ENCODE measurements around the gene PBX3.

The PBX3 gene

DNA sequence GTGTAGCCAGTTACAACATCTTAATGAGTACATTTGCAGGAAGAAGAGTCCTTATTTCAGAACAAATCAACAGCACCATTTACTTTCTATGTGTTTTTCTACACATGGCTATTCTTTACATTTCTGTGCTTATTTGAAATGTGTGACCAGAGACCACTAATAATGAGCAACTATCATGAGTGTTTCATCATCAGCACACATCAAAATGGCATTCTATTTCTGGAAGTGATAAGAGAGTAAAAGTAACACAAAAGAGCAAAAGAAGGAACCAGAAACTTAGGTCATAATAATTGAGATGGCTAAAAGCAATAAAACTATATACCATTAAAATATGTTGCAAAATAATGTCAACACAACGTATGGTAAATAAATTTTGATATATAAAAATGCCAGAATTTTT is 159.7 kb downstream of the PBX3 start:
- DNase-seq (ENCODE audit: low read depth): no peak

DNA sequence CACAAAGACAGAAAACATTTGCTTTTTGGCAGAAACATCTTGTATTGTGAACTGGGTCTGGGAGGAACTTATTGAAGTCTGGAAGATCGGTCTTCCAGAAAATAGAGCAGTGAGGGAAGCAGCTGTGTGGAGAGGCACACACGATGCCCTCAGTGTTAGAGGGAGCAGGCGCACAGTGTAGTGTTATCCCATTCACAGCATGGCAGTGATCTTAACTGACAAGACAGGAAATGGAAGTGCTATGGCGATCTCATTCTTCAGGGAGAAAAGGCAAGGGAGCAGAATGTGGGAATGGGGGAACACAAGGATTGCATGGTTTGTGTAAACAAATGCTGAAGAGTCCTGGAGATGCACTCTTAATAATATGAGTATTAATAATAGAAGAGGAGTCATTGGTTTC is 161.0 kb downstream of the PBX3 start:
- DNase-seq (ENCODE audit: low read depth): no peak

DNA sequence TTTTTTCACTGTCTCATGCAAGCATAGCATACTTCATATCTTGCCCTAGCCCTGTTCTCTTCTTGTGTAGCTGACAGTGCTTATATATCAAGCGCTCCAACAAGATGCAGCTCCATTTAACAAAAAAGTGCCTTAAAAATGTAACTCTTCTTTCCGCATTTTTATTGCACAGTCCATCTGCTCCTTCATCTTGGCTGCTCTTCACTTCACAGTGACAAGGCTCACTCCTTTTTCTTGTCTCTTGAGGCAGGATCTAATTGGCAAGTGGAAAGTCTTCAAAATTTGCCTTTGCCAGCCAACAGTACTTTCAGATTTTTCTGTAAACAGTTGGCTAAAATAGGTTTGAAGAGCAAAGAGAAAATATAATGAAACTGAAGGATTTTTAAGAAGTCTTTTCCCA is 161.8 kb downstream of the PBX3 start:
- DNase-seq (ENCODE audit: low read depth): no peak

DNA sequence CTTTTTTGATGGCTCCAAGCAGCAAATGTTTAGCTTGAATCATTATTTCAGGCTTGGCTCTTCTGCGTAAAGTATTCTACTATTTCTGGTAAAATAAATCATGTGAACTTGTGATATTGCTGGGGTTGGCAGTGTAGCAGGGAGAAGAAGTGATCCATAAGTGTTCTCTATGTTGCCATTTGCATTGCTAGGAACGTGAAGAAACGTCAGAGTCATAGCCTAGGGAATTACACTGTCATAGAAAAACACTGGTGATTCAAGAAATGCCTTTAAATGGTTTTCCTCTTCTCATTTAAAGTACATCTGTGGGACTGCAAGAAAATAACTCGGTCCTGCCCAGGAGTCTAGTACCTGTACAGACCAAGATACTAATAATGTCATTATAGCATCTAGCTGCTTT is 162.3 kb downstream of the PBX3 start:
- no peak for DNase-seq (ENCODE audit: low read depth)

DNA sequence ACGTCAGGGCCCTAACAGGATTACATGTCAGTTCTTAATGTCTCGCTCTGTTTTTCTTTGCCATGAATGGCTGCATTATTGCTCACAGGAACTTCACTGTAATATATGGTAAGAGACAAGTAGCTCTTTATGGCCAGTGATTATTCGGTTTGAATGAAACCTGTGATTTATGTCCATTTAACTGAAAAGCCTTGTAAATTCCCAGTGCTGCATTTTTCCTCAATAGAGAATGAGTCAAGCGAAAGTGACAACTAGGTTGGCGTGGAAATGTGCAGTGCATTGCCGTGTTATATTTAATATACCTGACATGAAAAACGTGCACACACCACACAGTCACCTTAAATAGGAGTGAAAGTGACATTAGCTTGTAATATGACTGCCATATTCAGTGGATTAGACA is 163.1 kb downstream of the PBX3 start:
- no peak for DNase-seq (ENCODE audit: low read depth)

- no peak for DNase-seq (ENCODE audit: low read depth)
Observed at GRCh38 chr9:125911861-125912644, 164.9 kb downstream of the PBX3 start.

- DNase-seq (ENCODE audit: low read depth): no peak
Observed at GRCh38 chr9:125912667-125913066, 165.5 kb downstream of the PBX3 start.

DNA sequence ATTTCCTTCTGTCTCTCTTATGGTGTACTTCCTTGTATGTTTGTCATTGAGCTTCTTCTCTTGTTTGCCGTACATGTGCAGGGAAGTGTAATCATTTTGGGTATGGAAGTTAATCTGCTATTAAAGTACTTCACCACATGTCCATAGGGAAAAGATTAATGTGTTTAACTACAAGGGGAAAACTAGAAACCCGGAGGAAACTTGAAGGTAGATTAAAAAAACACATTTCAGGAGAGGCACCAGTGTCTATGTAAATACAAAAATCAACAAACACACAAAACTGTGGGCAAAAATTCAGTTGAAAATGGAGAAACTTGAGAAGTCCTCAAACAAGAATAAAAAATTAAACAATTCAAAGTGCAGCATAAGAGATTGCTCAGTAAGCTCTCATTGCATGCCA is 166.4 kb downstream of the PBX3 start:
- no peak for DNase-seq (ENCODE audit: low read depth)

GRCh38 chr9:125914411-125914810 is 167.2 kb downstream of the PBX3 start:
- DNase-seq (ENCODE audit: low read depth): no peak

GRCh38 chr9:125915606-125916005 is 168.4 kb downstream of the PBX3 start:
- DNase-seq (ENCODE audit: low read depth): no peak

DNA sequence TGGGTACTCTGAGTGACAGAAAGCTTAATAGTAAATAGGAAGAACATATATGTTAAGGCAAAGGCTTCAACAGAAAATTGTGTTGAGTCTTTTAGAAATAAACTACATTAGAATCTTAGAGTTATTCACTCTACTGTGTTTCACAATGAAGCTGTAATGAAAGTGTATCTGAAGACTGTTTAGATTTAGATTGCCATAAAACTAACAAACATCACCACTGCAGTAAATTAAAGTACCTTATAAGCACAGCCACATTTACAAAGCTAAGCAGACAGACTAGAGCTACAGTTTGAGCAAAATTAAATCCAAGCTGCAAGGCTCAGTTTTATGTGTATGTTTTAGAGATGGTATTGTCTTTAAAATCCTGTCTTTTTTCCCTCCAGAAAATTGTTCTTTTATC is 172.4 kb downstream of the PBX3 start:
- DNase-seq (ENCODE audit: low read depth): no peak

- no peak for DNase-seq (ENCODE audit: low read depth)
Observed at GRCh38 chr9:125920402-125920801, 173.2 kb downstream of the PBX3 start.

DNA sequence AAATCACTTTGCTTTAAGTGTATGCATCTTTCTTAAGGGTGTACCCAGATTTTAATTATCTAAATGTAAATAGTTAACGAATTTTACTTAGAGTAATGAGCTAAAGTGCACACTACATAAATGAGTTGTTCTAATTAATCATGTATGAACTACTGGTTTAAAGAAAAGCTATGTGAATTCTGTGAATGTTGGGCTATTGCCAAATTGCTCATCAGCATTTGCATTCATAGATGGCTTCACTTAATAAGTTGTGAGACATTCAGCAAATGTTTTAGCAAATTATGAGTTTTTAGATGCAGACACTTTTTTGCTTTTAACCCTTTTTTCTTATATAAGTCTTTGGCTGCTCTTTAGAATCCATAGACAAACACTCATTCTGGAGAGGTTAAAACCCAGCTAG is 175.7 kb downstream of the PBX3 start:
- DNase-seq (ENCODE audit: low read depth): no peak

- no peak for DNase-seq (ENCODE audit: low read depth)
Observed at GRCh38 chr9:125924351-125924750, 177.2 kb downstream of the PBX3 start.

- DNase-seq (ENCODE audit: low read depth): no peak
Observed at GRCh38 chr9:125926936-125927335, 179.8 kb downstream of the PBX3 start.

DNA sequence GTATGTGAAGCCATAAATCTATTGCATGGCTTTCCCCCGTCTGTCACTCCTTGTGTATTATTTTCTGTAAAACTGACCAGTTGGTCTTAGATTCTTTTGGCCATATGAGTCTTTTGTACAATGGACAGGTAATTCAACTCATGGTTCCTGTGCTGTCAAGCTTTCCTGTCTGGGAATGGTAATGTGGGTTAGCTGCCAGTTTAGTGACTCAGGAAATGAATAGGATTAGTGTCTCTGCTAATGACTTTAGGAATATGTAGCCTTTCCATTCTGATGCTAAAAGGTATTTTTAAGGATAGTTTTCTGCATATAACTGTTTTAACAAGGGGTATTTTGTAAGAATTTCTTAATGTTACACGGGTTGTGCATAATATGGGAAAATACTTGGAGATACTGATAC is 182.7 kb downstream of the PBX3 start:
- DNase-seq (ENCODE audit: low read depth): no peak

DNA sequence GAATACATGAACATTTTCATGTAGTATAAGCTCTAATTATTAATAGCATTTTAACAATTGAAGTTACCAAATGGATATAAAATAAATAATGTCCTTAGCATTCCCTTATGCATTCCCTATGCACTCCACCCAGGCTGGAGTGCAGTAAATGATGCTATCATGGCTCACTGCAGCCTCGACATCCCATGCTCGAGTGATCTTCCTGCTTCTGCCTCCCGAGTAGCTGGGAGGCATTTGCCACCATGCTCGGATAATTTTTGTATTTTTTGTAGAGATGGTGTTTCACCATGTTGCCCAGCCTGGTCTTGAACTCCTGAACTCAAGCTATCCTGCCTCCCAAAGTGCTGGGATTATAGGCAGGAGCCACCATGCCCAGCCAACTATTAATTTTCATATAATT is 184.0 kb downstream of the PBX3 start:
- DNase-seq (ENCODE audit: low read depth): no peak

- peak; percentile 86 for DNase-seq (ENCODE audit: low read depth)
Observed at GRCh38 chr9:125932012-125932411, 184.8 kb downstream of the PBX3 start.

- DNase-seq (ENCODE audit: low read depth): no peak
Observed at GRCh38 chr9:125932746-125933455, 185.7 kb downstream of the PBX3 start.

- no peak for DNase-seq (ENCODE audit: low read depth)
Observed at GRCh38 chr9:125942125-125942524, 195.0 kb downstream of the PBX3 start.

GRCh38 chr9:125943831-125944230 is 196.7 kb downstream of the PBX3 start:
- no peak for DNase-seq (ENCODE audit: low read depth)

DNA sequence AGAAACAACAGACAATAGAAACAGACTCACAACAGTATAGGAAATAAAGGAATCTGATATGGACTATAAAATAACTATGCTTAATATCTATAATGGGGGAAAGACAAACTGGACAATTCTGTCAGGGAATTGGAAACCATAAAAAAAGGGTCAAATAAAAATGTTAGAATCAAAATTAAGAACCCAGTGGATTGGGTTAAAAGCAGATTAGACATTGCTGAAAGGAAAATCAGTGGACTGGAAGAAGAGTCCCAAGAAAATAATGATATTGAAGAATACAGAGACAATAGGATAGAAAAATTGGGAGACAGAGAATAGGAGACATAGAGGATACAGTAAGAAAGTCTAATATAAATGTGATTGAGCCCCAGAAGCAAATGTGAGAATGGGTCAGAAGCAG is 199.2 kb downstream of the PBX3 start:
- DNase-seq (ENCODE audit: low read depth): no peak

DNA sequence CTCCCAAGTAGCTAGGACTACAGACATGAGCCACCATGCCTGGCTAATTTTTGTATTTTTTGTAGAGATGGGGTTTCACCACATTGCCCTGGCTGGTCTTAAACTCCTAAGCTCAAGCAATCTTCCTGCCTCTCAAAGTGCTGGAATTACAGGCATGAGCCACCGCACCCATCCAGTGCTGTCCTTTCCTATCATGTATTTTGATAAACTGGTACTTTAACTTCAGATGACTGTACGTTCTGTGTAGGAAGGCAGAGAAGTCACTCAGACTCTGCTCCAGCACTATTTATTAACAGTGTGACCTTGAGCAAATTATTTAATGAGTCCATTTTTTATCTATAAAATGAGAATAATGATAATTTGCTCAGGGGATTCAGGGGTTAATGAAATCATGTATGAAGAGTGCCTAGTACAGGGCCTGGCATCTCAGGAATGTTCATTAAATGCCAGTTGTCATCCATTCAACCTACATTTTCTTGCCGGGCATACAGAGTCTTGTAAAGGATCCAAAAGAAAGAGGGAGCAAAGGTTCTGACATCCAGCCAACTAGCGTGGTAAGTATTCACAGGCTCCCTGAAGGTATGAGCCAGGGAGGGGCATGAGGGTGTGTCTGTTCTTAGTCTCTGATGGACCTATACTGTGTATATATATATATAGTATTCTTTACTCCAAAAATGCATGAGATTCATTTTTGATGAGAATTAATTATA is 201.9 kb downstream of the PBX3 start:
- DNase-seq (ENCODE audit: low read depth): no peak
